Activated gamma-delta T cell (primary cell): ENCODE measurements around the gene SLC35F3.
"Not testable (repeated sequence)": the region's sequence is repeated elsewhere in the genome, so short reads cannot be mapped to it uniquely, and the experiment has no call there.

Experiments used
- DNase-seq: peaks from one replicate; lab custom pipeline; 2025; lab: John Stamatoyannopoulos, UW

SLC35F3 gene

GRCh38 chr1:234222561-234223280 lies 318.2 kb downstream of the SLC35F3 start:
- DNase-seq: no peak

GRCh38 chr1:234226113-234226818 lies 321.8 kb downstream of the SLC35F3 start:
- no peak for DNase-seq

GRCh38 chr1:234226819-234227165 lies 322.3 kb downstream of the SLC35F3 start:
- DNase-seq: no peak

- no peak for DNase-seq
Observed at GRCh38 chr1:234229581-234230387, 325.3 kb downstream of the SLC35F3 start.

- no peak for DNase-seq
Observed at GRCh38 chr1:234230414-234230862, 326.0 kb downstream of the SLC35F3 start.

GRCh38 chr1:234231061-234231892 lies 326.8 kb downstream of the SLC35F3 start:
- DNase-seq: no peak

GRCh38 chr1:234231893-234232276 lies 327.4 kb downstream of the SLC35F3 start:
- DNase-seq: no peak

GRCh38 chr1:234234199-234234598 lies 329.7 kb downstream of the SLC35F3 start:
- no peak for DNase-seq

GRCh38 chr1:234235434-234235881 lies 331.0 kb downstream of the SLC35F3 start:
- no peak for DNase-seq

GRCh38 chr1:234237393-234237792 lies 332.9 kb downstream of the SLC35F3 start:
- DNase-seq: no peak

- DNase-seq: no peak
Observed at GRCh38 chr1:234238060-234238459, 333.6 kb downstream of the SLC35F3 start.

- DNase-seq: no peak
Observed at GRCh38 chr1:234239515-234239914, 335.0 kb downstream of the SLC35F3 start.

GRCh38 chr1:234239936-234240335 lies 335.5 kb downstream of the SLC35F3 start:
- DNase-seq: no peak

- DNase-seq: no peak
Observed at GRCh38 chr1:234240680-234241079, 336.2 kb downstream of the SLC35F3 start.

GRCh38 chr1:234241941-234242490 lies 337.5 kb downstream of the SLC35F3 start:
- DNase-seq: no peak

- DNase-seq: no peak
Observed at GRCh38 chr1:234243521-234244260, 339.2 kb downstream of the SLC35F3 start.

GRCh38 chr1:234244482-234244881 lies 340.0 kb downstream of the SLC35F3 start:
- no peak for DNase-seq

GRCh38 chr1:234246638-234247116 lies 342.2 kb downstream of the SLC35F3 start:
- DNase-seq: no peak

GRCh38 chr1:234247746-234248145 lies 343.3 kb downstream of the SLC35F3 start:
- DNase-seq: not testable (repeated sequence)

GRCh38 chr1:234250747-234251146 lies 346.3 kb downstream of the SLC35F3 start:
- DNase-seq: no peak
